ENCODE data around the gene RC3H1.
"Not testable (repeated sequence)": the region's sequence is repeated elsewhere in the genome, so short reads cannot be mapped to it uniquely, and the experiment has no call there.

RC3H1 gene

GRCh38 chr1:174023440-174023839 is 1.3 kb upstream of the RC3H1 start:
- DNase-seq: no peak

GRCh38 chr1:174022976-174023277 is 770 bp upstream of the RC3H1 start:
- DNase-seq: no peak

GRCh38 chr1:174021591-174022079 is 522 bp downstream of the RC3H1 start:
- DNase-seq: peak; percentile 26

GRCh38 chr1:174018565-174018964 is 3.6 kb downstream of the RC3H1 start:
- no peak for DNase-seq

- DNase-seq: no peak
These were observed 4.8 kb downstream of the RC3H1 start for GRCh38 chr1:174017231-174017970.

GRCh38 chr1:174013864-174014418 is 8.2 kb downstream of the RC3H1 start:
- DNase-seq: no peak

- no peak for DNase-seq
These were observed 13.2 kb downstream of the RC3H1 start for GRCh38 chr1:174008979-174009378.

- no peak for DNase-seq
These were observed 13.9 kb downstream of the RC3H1 start for GRCh38 chr1:174008269-174008668.

- DNase-seq: no peak
These were observed 14.3 kb downstream of the RC3H1 start for GRCh38 chr1:174007851-174008250.

GRCh38 chr1:174005032-174005431 is 17.1 kb downstream of the RC3H1 start:
- DNase-seq: no peak

GRCh38 chr1:174003867-174004266 is 18.3 kb downstream of the RC3H1 start:
- no peak for DNase-seq

- no peak for DNase-seq
These were observed 20.6 kb downstream of the RC3H1 start for GRCh38 chr1:174001573-174001972.

GRCh38 chr1:174000371-174000770 is 21.8 kb downstream of the RC3H1 start:
- DNase-seq: no peak

- no peak for DNase-seq
These were observed 24.4 kb downstream of the RC3H1 start for GRCh38 chr1:173997791-173998190.

- no peak for DNase-seq
These were observed 25.2 kb downstream of the RC3H1 start for GRCh38 chr1:173996995-173997394.

GRCh38 chr1:173995475-173995874 is 26.7 kb downstream of the RC3H1 start:
- no peak for DNase-seq

- not testable (repeated sequence) for DNase-seq
These were observed 28.2 kb downstream of the RC3H1 start for GRCh38 chr1:173993948-173994347.

- DNase-seq: no peak
These were observed 34.1 kb downstream of the RC3H1 start for GRCh38 chr1:173988068-173988467.

GRCh38 chr1:173986951-173987350 is 35.2 kb downstream of the RC3H1 start:
- no peak for DNase-seq

- DNase-seq: no peak
These were observed 51.9 kb downstream of the RC3H1 start for GRCh38 chr1:173970252-173970651.

GRCh38 chr1:173965896-173966295 is 56.3 kb downstream of the RC3H1 start:
- not testable (repeated sequence) for DNase-seq

- DNase-seq: no peak
These were observed 58.7 kb downstream of the RC3H1 start for GRCh38 chr1:173963477-173963876.

- no peak for DNase-seq
These were observed 61.5 kb downstream of the RC3H1 start for GRCh38 chr1:173960625-173961024.

- no peak for DNase-seq
These were observed 68.0 kb downstream of the RC3H1 start for GRCh38 chr1:173954179-173954578.

GRCh38 chr1:173948594-173948993 is 73.6 kb downstream of the RC3H1 start:
- no peak for DNase-seq

Measured in stimulated activated CD4-positive, alpha-beta T cell treated with anti-CD3 and anti-CD28 coated beads, Interleukin-1b, Interleukin-23, amount 100 ng/mL, for 48 hours (primary cell).